ENCODE results near the gene ACOX2. TPM values are rescaled to one million over a fixed set of nuclear protein-coding genes. Genes with fewer than 3 reads are reported as not detected.

Gene ACOX2
- total and polyA plus RNA-seq, 12 donors, result 7.6 to 64.9 (median 34.9) TPM

DNA sequence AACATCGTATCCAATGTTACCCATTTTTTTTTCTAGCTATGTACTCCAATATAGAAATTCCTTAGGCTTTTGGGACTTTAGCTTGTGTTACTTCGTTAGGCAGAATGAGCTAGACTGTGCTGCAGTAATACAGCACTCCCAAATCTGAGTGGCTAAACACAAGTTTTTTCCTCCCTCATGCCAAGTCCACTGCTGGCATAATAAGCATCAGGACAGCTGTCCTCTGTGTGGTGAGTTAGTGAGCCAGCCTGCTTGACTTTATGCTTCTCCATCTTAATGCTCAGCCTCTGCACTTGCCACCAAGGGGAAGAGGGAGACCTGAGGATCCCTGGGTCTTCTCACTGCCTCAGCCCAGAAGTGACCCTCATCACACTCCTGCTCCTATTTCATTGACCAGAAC is 18.2 kb upstream of the ACOX2 start:
- no peak for ATAC-seq
- no peak overlapping the region for H3K27ac ChIP-seq
- intact Hi-C loops (cut with DNase I), result no loop called here
- H3K27me3 ChIP-seq, result no peaks in the 10 kb centered on the region
- TF ChIP-seq, protein P1, sequence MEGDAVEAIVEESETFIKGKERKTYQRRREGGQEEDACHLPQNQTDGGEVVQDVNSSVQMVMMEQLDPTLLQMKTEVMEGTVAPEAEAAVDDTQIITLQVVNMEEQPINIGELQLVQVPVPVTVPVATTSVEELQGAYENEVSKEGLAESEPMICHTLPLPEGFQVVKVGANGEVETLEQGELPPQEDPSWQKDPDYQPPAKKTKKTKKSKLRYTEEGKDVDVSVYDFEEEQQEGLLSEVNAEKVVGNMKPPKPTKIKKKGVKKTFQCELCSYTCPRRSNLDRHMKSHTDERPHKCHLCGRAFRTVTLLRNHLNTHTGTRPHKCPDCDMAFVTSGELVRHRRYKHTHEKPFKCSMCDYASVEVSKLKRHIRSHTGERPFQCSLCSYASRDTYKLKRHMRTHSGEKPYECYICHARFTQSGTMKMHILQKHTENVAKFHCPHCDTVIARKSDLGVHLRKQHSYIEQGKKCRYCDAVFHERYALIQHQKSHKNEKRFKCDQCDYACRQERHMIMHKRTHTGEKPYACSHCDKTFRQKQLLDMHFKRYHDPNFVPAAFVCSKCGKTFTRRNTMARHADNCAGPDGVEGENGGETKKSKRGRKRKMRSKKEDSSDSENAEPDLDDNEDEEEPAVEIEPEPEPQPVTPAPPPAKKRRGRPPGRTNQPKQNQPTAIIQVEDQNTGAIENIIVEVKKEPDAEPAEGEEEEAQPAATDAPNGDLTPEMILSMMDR (IDR thresholded peaks at IDR 0.05), result no peak
- no peaks in the 10 kb centered on the region for H3K36me3 ChIP-seq
- peaks cover 0 to 12% (median 0%) of the 10 kb centered on the region in 11 donors for H3K9me3 ChIP-seq
- peaks cover 0 to 8% (median 0%) of the 10 kb centered on the region in 9 donors for H3K4me1 ChIP-seq
- no peak overlapping the region for H3K4me3 ChIP-seq
- no peak for DNase-seq
- 68 to 91% methylated on average over 2 of the region's 2 CpGs for WGBS, 2 donors

DNA sequence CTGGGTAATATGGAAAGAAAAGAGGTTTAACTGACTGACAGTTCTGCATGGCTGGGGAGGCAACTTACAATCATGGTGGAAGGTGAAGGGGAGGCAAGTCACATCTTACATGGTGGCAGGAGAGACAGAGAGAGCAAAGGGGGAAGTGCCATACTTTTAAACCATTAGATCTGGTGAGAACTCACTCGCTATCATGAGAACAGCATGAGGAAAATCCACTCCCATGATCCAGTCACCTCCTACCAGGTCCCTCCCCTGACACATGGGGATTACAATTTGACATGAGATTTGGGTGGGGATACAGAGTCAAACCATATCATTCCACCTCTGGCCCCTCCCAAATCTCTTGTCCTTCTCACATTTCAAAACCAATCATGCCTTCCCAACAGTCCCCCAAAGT is 16.0 kb upstream of the ACOX2 start:
- Histone ChIP-seq H3K27ac (no peak overlapping the region), H3K4me1 (peaks cover 0 to 8% (median 0%) of the 10 kb centered on the region in 9 donors), H3K36me3 (no peaks in the 10 kb centered on the region), H3K9me3 (peaks cover 0 to 12% (median 0%) of the 10 kb centered on the region in 11 donors), H3K4me3 (no peak overlapping the region), H3K27me3 (no peaks in the 10 kb centered on the region)
- intact Hi-C loops (cut with DNase I), result no loop called here
- WGBS, 2 donors, result 78 to 85% methylated on average over 1 of the region's 1 CpG
- TF ChIP-seq, protein P1 (IDR thresholded peaks at IDR 0.05), result no peak
- no peak for DNase-seq
- no peak for ATAC-seq

DNA sequence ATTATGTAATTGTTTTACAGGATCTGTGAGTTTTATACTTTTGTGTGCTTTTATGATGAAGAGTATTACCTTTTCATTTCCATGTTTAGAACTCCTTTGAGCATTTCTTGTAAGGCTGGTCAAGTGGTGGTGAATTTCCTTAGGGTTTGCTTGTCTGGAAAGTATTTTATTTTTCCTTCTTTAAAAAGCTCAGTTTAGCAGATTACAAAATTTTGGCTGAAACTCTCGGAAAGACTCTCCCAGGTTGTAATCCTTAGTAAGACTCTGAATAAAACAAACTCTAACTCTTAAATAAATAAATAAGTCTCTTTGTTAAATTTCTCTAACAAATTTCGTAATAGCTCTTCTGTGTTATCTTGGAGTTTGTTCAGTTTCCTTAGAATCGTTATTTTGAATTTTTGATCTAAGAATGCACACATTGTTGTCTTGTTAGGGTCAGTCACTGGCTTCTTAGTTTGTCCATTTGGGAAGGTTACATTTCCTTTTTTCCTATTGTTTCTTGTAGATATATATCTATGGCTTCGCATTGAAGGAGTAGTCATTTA is 14.7 kb upstream of the ACOX2 start:
- DNase-seq (no peak), ATAC-seq (no peak)
- Histone ChIP-seq H3K4me3 (no peak overlapping the region), H3K27ac (no peak overlapping the region), H3K27me3 (no peaks in the 10 kb centered on the region), H3K36me3 (no peaks in the 10 kb centered on the region), H3K4me1 (no peaks in the 10 kb centered on the region), H3K9me3 (peaks cover 0 to 12% (median 0%) of the 10 kb centered on the region in 11 donors)
- 80 to 81% methylated on average over 4 of the region's 4 CpGs for WGBS, 2 donors
- TF ChIP-seq, protein P1 (IDR thresholded peaks at IDR 0.05), result no peak
- intact Hi-C loops (cut with DNase I), result no loop called here

DNA sequence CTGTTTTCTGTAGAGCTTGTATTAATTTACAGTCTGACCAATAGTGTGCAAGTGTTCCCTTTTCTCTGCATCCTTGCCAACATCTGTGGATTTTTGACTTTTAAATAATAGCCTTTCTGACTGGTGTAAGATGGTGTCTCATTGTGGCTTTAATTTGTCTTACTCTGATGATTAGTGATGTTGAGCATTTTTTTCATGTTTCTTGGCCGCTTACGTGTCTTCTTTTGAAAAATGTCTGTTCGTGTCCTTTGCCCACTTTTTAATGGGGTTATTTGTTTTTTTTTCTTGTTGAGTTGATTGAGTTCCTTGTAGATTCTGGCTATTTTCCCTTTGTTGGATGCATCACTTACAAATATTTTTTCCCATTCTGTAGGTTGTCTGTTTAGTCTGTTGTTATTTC is 7.6 kb upstream of the ACOX2 start:
- no peaks in the 10 kb centered on the region for H3K36me3 ChIP-seq
- peaks cover 0 to 2% (median 0%) of the 10 kb centered on the region in 11 donors for H3K9me3 ChIP-seq
- 92 to 97% methylated on average over 3 of the region's 3 CpGs for WGBS, 2 donors
- H3K27ac ChIP-seq, result no peak overlapping the region
- TF ChIP-seq, protein P1 (IDR thresholded peaks at IDR 0.05), result no peak
- intact Hi-C loops (cut with DNase I), result no loop called here
- no peak for DNase-seq
- no peaks in the 10 kb centered on the region for H3K27me3 ChIP-seq
- no peak for ATAC-seq
- no peak overlapping the region for H3K4me3 ChIP-seq
- no peaks in the 10 kb centered on the region for H3K4me1 ChIP-seq

All from heart right ventricle (tissue), 16 donors.